Subcutaneous abdominal adipose tissue (tissue), 5 donors: ENCODE results near the gene PIP5K1B.
A peak's percentile ranks its signal among the peaks of the same experiment; 100 is the strongest.

Source experiments
- H3K27ac ChIP-seq: one replicate; pipeline ENCODE4 v1.7.0; 2013; ENCODE audit warnings: low read depth, mild to moderate bottlenecking, inconsistent platforms, low read length, moderate library complexity
- H3K27me3 ChIP-seq, 5 donors: one replicate each; pipeline ENCODE4 v1.7.0; 2013; ENCODE audit warnings: low read length in 5 of 5, inconsistent platforms in 1 of 5; ENCODE audit not compliant: control insufficient read depth in 5 of 5, insufficient read depth in 4 of 5
- H3K36me3 ChIP-seq, 5 donors: one replicate each; pipeline ENCODE4 v1.7.0; 2013; ENCODE audit warnings: low read length in 5 of 5; ENCODE audit not compliant: control insufficient read depth in 5 of 5, insufficient read depth in 5 of 5
- H3K4me1 ChIP-seq, 5 donors: one replicate each; pipeline ENCODE4 v1.7.0; 2013; ENCODE audit warnings: low read length in 5 of 5, mild to moderate bottlenecking in 3 of 5, moderate library complexity in 1 of 5; ENCODE audit not compliant: control insufficient read depth in 5 of 5, insufficient read depth in 5 of 5
- H3K4me3 ChIP-seq, 5 donors: one replicate each; pipeline ENCODE4 v1.7.0; 2013; ENCODE audit warnings: low read length in 5 of 5, low read depth in 1 of 5
- H3K9ac ChIP-seq, 5 donors: one replicate each; pipeline ENCODE4 v1.7.0; 2013; ENCODE audit warnings: low read length in 5 of 5, mild to moderate bottlenecking in 4 of 5, moderate library complexity in 3 of 5
- H3K9me3 ChIP-seq, 5 donors: one replicate each; pipeline ENCODE4 v1.7.0; 2013; ENCODE audit warnings: low read length in 5 of 5; ENCODE audit not compliant: control insufficient read depth in 5 of 5
- donor health status: healthy.
- donor health status: healthy.
- donor health status: healthy.
- donor health status: healthy.
- donor health status: healthy.

The PIP5K1B gene

DNA sequence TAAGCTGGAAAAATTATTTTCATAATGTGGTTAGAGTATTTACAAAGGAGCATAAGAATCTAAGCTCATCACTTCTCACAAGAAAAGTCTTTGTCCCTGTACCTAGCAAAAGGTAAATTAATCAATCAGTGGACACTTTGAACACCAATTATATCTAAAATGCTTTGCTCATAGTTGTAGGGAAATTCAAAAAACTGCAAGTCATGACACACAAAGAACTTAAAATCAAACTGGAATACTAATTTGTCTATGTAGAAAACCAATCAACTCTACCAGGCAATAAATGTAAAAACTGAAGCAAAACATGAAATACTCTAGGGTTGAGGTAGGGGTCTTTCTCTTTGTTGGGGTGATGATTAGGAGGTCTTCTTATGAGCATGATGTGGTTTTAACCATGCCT, 173.4 kb downstream of the PIP5K1B start:
- no peaks in the 10 kb centered on the region for H3K36me3 ChIP-seq

DNA sequence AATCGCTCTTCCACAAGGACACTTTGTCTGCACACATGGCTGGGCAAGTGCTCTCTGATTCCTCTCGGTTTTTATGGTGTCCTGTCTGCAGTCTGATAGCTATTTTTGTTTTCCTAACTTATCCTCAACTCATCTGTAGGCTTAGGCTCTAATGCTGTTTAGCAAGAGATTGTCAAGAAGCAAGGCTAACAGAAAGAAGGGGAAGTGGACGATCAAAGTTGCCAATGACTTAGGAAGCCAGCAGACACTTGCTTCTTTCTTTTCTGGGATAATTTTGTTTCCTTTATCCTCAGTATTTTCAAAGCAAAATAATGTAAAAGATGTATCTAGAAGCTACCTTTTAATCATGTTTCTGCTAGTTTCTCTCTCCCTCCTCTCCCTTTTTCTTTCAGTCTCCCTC, 178.2 kb downstream of the PIP5K1B start:
- Histone ChIP-seq H3K4me3 (no peak overlapping the region), H3K27me3 (no peaks in the 10 kb centered on the region), H3K27ac (no peak overlapping the region), H3K36me3 (no peaks in the 10 kb centered on the region), H3K4me1 (no peaks in the 10 kb centered on the region), H3K9ac (no peak overlapping the region), H3K9me3 (no peaks in the 10 kb centered on the region)

More for the DNA sequence above, 173.4 kb downstream of the PIP5K1B start:
- H3K4me3 ChIP-seq = no peak overlapping the region
- no peak overlapping the region for H3K27ac ChIP-seq
- peaks cover 0 to 5% (median 0%) of the 10 kb centered on the region in 5 donors for H3K4me1 ChIP-seq
- H3K27me3 ChIP-seq = no peaks in the 10 kb centered on the region
- H3K9me3 ChIP-seq = no peaks in the 10 kb centered on the region
- no peak overlapping the region for H3K9ac ChIP-seq

DNA sequence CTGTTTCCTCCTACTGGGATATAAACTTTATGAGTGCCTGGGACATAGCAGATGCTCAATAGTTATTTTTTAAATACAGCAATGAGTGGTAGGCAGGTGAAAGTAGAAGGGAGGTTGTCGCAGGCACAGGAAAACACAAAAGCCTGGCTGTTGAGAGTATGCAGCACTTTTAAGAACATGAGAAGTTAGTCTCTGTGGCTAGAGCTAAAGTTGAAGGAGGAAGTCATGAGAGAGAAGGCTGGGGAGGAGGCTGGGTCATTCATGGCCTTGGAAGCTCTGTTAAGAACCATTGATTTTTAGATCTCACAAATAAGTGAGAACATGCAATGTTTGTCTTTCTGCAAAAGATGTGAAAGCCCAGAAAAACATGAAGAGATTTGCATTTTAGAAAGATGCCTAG, 182.2 kb downstream of the PIP5K1B start:
- H3K4me3 ChIP-seq = no peak overlapping the region
- no peak overlapping the region for H3K9ac ChIP-seq
- H3K36me3 ChIP-seq = no peaks in the 10 kb centered on the region
- no peaks in the 10 kb centered on the region for H3K9me3 ChIP-seq
- no peak overlapping the region for H3K27ac ChIP-seq
- H3K27me3 ChIP-seq = no peaks in the 10 kb centered on the region
- no peaks in the 10 kb centered on the region for H3K4me1 ChIP-seq

DNA sequence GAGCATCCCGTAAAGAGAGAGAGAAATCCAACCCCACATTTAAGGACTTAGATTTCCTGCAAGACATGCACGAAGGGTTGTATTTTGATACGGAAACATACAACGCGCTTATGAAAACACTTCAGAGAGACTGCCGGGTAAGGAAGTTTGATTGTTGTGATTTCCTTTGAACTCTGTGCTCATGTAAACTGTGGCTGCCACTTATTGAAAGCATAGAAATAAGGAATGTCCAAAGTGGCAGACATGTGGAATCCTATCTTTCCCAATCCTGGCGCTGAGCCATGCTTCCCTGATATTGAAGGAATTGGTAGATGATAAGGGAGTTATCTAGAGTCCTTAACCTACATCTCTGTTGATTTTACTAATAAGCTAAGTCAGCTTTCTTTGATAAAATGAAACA, 189.5 kb downstream of the PIP5K1B start:
- no peaks in the 10 kb centered on the region for H3K9me3 ChIP-seq
- H3K9ac ChIP-seq = no peak overlapping the region
- H3K36me3 ChIP-seq = no peaks in the 10 kb centered on the region
- H3K4me3 ChIP-seq = peak overlapping the region in 3 of 5 donors; percentile 6 to 21 (median 20)
- H3K4me1 ChIP-seq = peaks cover 3 to 51% (median 38%) of the 10 kb centered on the region in 5 donors
- peak overlapping the region; percentile 19 for H3K27ac ChIP-seq
- no peaks in the 10 kb centered on the region for H3K27me3 ChIP-seq

DNA sequence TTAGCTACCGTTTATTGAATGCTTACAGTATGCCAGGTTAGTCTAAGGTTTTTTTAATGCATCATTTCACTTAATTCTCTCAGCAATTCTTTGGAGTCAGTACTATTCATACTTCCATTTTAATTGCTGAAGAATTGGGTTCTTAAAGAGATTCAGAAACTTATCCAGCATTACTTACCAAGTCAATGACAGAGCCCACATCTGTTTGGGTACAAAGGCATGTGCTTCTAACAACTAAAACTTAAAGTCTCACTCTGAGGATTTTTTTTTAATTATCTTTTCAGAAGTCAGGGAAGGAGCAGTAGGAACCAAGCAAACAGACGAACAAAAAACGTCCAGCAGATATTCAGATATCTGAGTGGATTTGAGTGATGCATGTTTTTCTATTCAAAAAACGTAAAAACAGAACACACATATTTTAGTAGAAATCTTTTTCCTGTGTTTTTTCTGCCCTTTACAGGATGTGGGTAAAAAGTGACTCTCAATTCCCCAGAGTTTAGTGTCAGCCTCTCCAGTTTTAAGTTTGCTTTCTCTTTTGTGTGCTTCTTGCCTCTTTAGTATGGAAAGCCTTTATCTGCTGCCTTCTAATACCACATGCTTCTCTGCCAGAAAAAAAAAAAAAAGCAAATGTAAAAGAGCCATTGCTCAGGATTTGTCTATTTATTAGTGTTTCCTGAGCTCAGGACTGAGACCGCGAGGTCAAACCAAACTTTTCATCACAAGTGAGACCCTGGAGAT, 190.9 kb downstream of the PIP5K1B start:
- Histone ChIP-seq H3K27ac (peak overlapping the region; percentile 79), H3K36me3 (no peaks in the 10 kb centered on the region), H3K27me3 (no peaks in the 10 kb centered on the region), H3K9me3 (no peaks in the 10 kb centered on the region), H3K4me3 (peak overlapping the region; percentile 26 to 43 (median 33)), H3K4me1 (peaks cover 3 to 51% (median 38%) of the 10 kb centered on the region in 5 donors), H3K9ac (peak overlapping the region in 3 of 5 donors; percentile 23 to 46 (median 35))

DNA sequence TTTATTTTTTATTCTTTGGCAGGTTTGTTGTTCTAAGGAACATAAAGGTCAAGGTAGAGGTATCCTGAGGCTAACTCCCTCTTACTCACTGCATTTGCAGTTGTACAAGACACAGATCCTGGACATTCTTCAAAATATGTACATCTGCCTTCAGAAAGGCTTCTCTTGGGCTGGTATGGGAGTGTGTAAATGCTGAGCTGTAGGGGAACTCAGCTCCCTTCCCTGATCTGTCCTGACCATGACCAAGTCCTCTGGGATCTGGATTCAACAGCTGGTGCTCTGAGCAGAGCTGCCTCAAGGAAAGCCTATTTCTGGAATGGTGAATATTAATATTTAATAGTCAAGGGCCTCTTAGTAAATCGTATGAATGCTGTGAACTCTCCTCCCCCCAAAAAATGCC, 191.4 kb downstream of the PIP5K1B start:
- no peaks in the 10 kb centered on the region for H3K9me3 ChIP-seq
- H3K36me3 ChIP-seq = no peaks in the 10 kb centered on the region
- peak overlapping the region; percentile 26 to 43 (median 33) for H3K4me3 ChIP-seq
- H3K4me1 ChIP-seq = peaks cover 3 to 51% (median 38%) of the 10 kb centered on the region in 5 donors
- H3K9ac ChIP-seq = peak overlapping the region in 4 of 5 donors; percentile 7 to 46 (median 29)
- H3K27me3 ChIP-seq = no peaks in the 10 kb centered on the region
- H3K27ac ChIP-seq = peak overlapping the region; percentile 79

DNA sequence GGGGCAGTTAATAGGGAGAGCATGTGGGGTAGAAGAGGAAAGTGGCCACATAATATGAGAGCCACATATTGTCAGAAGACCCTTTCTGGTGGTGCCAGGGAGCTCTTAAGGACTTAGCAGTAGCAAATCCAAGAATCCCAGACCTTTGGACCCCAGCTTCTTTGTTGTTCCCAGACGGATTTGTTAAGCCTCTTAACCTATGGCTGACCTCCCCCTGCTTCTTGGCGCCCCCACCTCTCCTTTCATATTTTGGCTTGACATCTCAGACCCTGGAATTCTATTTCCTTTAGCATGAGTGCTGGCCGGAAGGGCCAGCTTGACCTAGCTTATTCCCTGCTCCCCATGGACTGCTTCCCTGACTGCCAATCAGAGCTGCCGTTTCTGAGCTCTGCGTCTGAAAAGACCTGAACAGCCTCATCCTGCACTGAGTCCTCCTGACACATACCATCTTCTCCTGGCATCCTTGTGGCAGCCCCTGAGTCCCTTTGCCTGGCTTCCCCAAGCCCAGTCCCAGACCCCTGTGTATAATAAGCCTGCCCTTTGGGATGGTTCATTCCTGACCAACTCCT, 192.6 kb downstream of the PIP5K1B start:
- H3K9ac ChIP-seq = no peak overlapping the region
- no peaks in the 10 kb centered on the region for H3K36me3 ChIP-seq
- peaks cover 3 to 51% (median 38%) of the 10 kb centered on the region in 5 donors for H3K4me1 ChIP-seq
- H3K27me3 ChIP-seq = no peaks in the 10 kb centered on the region
- H3K27ac ChIP-seq = no peak overlapping the region
- no peaks in the 10 kb centered on the region for H3K9me3 ChIP-seq
- H3K4me3 ChIP-seq = no peak overlapping the region

DNA sequence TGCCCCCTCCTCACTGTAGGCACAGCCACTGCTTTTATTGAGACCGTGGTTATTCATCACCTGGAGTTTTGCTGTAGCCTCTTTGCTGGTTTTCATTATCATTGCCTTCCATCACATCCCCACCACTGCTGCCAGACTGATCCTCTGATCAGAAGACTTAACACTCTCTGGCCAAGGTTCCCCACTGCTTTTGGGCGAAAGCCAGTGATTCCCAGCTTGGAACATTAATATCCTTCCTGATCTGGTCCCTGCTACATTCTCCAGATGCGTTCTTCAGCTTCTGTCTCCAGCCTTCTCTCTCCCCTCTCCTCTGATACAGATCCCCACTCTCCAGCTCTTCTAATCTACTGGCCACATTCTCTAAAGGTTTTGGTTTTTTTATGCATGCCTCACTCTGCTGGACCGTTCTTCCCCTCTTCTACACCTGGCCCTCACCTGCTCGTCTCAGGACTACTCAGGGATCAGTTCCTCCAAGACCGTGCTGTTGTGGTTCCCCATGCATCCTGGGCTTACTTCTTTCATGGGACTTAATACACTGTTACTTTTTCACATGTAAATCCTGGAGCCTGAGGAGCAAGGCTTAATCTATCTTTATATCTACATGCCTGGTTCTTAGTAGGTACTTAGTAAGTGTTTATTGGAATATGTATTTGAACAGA, 193.9 kb downstream of the PIP5K1B start:
- Histone ChIP-seq H3K36me3 (no peaks in the 10 kb centered on the region), H3K27me3 (no peaks in the 10 kb centered on the region), H3K9me3 (no peaks in the 10 kb centered on the region), H3K4me3 (no peak overlapping the region), H3K4me1 (peaks cover 3 to 51% (median 38%) of the 10 kb centered on the region in 5 donors), H3K9ac (no peak overlapping the region), H3K27ac (no peak overlapping the region)

DNA sequence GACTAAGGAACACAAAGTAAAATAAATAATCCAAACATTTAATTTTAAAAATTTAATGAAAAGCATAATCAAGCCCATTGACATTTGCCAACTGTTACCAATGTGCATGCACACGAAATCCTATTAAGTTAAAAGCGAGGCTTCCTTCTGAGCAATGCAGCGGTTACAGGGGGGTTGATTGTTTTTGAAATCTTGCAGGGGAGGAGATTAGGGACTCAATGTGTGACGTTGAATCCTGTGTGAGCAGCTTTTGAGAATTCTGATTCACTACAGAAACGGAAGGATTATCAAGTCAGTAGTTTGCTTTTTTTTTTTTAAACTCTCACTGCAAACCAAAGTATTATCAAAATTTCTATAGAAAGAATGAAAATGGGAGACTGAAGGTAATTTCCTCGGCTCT, 199.4 kb downstream of the PIP5K1B start:
- Histone ChIP-seq H3K4me1 (no peaks in the 10 kb centered on the region), H3K9me3 (no peaks in the 10 kb centered on the region), H3K27me3 (no peaks in the 10 kb centered on the region), H3K36me3 (no peaks in the 10 kb centered on the region), H3K4me3 (no peak overlapping the region), H3K9ac (no peak overlapping the region), H3K27ac (no peak overlapping the region)

DNA sequence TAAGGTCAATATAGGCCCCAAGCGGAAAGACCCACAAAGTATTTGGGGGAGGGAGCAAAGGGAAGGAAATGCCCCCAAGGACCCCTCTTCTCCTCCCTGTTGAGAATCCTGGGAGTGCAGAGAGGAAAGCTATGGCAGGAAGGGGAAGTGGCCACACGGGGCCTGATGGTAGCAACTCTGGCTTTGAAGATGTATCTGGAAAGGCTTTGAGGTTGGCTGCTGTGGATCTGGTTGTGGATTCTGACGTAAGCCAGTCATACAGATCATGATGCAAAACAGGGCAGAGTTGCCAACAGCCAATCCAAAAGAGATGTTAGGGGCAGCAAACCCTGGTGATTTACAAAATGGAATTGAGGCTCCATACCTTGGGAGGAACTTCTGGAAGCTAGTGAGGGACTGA, 200.1 kb downstream of the PIP5K1B start:
- Histone ChIP-seq H3K4me3 (no peak overlapping the region), H3K36me3 (no peaks in the 10 kb centered on the region), H3K4me1 (no peaks in the 10 kb centered on the region), H3K27me3 (no peaks in the 10 kb centered on the region), H3K9ac (no peak overlapping the region), H3K27ac (no peak overlapping the region), H3K9me3 (no peaks in the 10 kb centered on the region)
